Stimulated activated naive CD8-positive, alpha-beta T cell treated with anti-CD3 and anti-CD28 coated beads, Interleukin-15, Interleukin-2, amounts not matched to agents 100 ng/mL and 50 ng/mL, for 24 hours (primary cell): ENCODE data around the gene C4orf50.

Experiments used
- H3K27ac Mint-ChIP-seq: one replicate; pipeline ENCODE4 v1.8.0; 2021; ENCODE audit warnings: mild to moderate bottlenecking, mixed read lengths
- H3K27me3 Mint-ChIP-seq: one replicate; pipeline ENCODE4 v1.8.0; 2021; ENCODE audit warnings: mixed read lengths
- H3K36me3 Mint-ChIP-seq: one replicate; pipeline ENCODE4 v1.8.0; 2021; ENCODE audit warnings: low read depth, mixed read lengths
- H3K4me1 Mint-ChIP-seq: one replicate; pipeline ENCODE4 v1.8.0; 2021; ENCODE audit warnings: low read depth, mixed read lengths
- H3K4me3 Mint-ChIP-seq: one replicate; pipeline ENCODE4 v1.8.0; 2021; ENCODE audit warnings: mild to moderate bottlenecking, mixed read lengths
- H3K9me3 Mint-ChIP-seq: one replicate; pipeline ENCODE4 v1.8.0; 2021; ENCODE audit warnings: mixed read lengths

C4orf50 gene

GRCh38 chr4:5979981-5980380, 38.2 kb downstream of the C4orf50 start:
- peaks cover 4% of the 10 kb centered on the region for H3K36me3 Mint-ChIP-seq

GRCh38 chr4:5976921-5977320, 41.3 kb downstream of the C4orf50 start:
- Mint-ChIP-seq H3K27me3 (peaks cover 22% of the 10 kb centered on the region), H3K9me3 (no peaks in the 10 kb centered on the region), H3K4me1 (no peaks in the 10 kb centered on the region), H3K27ac (no peak overlapping the region), H3K4me3 (no peak overlapping the region), H3K36me3 (no peaks in the 10 kb centered on the region)

More at GRCh38 chr4:5979981-5980380, 38.2 kb downstream of the C4orf50 start:
- peaks cover 20% of the 10 kb centered on the region for H3K9me3 Mint-ChIP-seq
- no peaks in the 10 kb centered on the region for H3K4me1 Mint-ChIP-seq
- no peak overlapping the region for H3K4me3 Mint-ChIP-seq
- peaks cover 38% of the 10 kb centered on the region for H3K27me3 Mint-ChIP-seq
- no peak overlapping the region for H3K27ac Mint-ChIP-seq

- no peaks in the 10 kb centered on the region for H3K9me3 Mint-ChIP-seq
- no peak overlapping the region for H3K4me3 Mint-ChIP-seq
- H3K4me1 Mint-ChIP-seq: no peaks in the 10 kb centered on the region
- peaks cover 17% of the 10 kb centered on the region for H3K27me3 Mint-ChIP-seq
- H3K36me3 Mint-ChIP-seq: no peaks in the 10 kb centered on the region
- H3K27ac Mint-ChIP-seq: no peak overlapping the region
These were observed 41.8 kb downstream of the C4orf50 start for GRCh38 chr4:5976431-5976830.

DNA sequence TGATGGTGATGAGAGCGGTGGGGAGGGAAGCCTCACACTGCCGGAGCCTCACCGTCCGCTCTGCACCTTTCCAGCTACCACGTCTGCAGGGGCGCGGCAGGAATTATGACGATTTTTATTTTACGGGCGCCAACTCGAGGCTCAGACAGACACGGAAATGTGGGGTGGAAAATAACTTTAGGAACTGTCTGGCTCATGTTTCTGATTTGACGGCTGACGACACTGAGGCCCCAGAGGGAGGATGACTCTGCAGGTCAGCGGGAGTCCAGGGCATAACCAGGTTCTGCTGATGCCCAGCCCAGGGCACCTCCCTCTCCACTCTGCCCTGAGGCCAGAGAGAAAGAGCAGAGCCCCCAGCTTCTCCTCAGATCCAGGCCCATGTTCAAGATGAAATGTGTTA, 43.9 kb downstream of the C4orf50 start:
- Mint-ChIP-seq H3K36me3 (no peaks in the 10 kb centered on the region), H3K27me3 (peaks cover 8% of the 10 kb centered on the region), H3K4me1 (no peaks in the 10 kb centered on the region), H3K4me3 (no peak overlapping the region), H3K9me3 (no peaks in the 10 kb centered on the region), H3K27ac (no peak overlapping the region)

DNA sequence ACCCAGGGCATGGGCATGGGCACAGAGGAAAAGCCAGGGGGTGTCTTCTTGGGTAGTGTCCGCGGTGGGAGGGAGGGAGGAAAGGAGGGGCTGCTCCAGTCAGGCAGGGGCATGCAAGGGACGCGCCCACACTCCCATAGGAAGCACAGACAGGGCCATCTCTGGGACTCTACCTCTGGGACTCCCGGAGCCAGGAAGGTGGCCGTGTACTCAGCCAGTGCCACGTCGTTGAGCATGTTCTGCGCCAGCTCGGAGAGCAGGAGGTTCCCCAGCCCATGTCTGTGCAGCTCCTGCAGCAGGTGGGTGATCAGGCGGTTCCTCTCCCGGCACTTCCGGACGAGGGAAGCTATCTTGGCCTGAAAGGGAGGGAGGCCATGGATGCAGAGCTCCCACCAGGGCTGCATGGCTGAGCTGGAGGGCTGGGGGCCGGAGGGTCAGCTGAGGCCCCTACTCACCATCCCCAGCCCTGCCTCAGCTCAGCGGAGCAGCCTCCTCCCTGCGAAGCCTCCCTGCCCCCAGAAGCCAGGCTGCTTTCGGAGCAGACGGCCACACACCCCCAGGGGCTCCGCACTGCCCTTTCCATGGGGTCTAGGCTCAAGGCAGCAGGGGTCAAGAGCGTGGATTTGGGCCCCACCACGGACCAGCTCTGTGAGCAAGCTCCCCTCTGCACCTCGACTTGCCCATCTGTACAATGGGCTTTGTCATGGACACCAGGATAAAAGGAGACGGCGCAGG, 44.6 kb downstream of the C4orf50 start:
- H3K27ac Mint-ChIP-seq: no peak overlapping the region

DNA sequence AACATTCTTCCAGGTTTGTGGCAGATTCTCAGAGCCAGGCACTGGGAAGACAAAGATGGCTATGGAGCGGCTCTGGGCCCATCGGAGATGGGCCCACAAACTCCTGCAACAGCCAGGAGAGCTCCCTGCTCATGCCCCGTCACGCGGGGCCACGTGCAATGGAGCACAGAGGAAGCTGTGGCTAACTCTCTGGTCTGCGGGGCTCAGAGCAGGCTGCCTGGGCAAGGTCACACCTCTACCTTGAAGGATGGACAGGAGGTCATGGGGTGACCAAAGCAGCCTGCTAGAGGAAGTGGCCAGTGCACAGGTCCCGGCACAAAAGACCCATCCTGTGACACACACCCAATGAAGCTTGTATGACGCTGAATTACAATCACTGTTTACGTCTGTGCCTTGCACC, 45.2 kb downstream of the C4orf50 start:
- peaks cover 4% of the 10 kb centered on the region for H3K27me3 Mint-ChIP-seq

More for the DNA sequence above, 44.6 kb downstream of the C4orf50 start:
- no peaks in the 10 kb centered on the region for H3K9me3 Mint-ChIP-seq
- no peaks in the 10 kb centered on the region for H3K4me1 Mint-ChIP-seq
- no peaks in the 10 kb centered on the region for H3K36me3 Mint-ChIP-seq
- no peak overlapping the region for H3K4me3 Mint-ChIP-seq
- peaks cover 4% of the 10 kb centered on the region for H3K27me3 Mint-ChIP-seq

GRCh38 chr4:5972571-5972970, 45.7 kb downstream of the C4orf50 start:
- H3K36me3 Mint-ChIP-seq: no peaks in the 10 kb centered on the region
- H3K4me1 Mint-ChIP-seq: no peaks in the 10 kb centered on the region
- H3K27me3 Mint-ChIP-seq: peaks cover 1% of the 10 kb centered on the region
- no peak overlapping the region for H3K4me3 Mint-ChIP-seq
- H3K9me3 Mint-ChIP-seq: no peaks in the 10 kb centered on the region
- H3K27ac Mint-ChIP-seq: no peak overlapping the region

More for the DNA sequence above, 45.2 kb downstream of the C4orf50 start:
- Mint-ChIP-seq H3K27ac (no peak overlapping the region), H3K4me3 (no peak overlapping the region), H3K9me3 (no peaks in the 10 kb centered on the region), H3K36me3 (no peaks in the 10 kb centered on the region), H3K4me1 (no peaks in the 10 kb centered on the region)

- no peak overlapping the region for H3K27ac Mint-ChIP-seq
- H3K27me3 Mint-ChIP-seq: no peaks in the 10 kb centered on the region
- H3K36me3 Mint-ChIP-seq: no peaks in the 10 kb centered on the region
- H3K9me3 Mint-ChIP-seq: no peaks in the 10 kb centered on the region
- H3K4me3 Mint-ChIP-seq: no peak overlapping the region
- H3K4me1 Mint-ChIP-seq: no peaks in the 10 kb centered on the region
These were observed 47.2 kb downstream of the C4orf50 start for GRCh38 chr4:5971078-5971450.

- Mint-ChIP-seq H3K9me3 (no peaks in the 10 kb centered on the region), H3K4me1 (no peaks in the 10 kb centered on the region), H3K4me3 (no peak overlapping the region), H3K36me3 (no peaks in the 10 kb centered on the region), H3K27ac (no peak overlapping the region), H3K27me3 (no peaks in the 10 kb centered on the region)
These were observed 47.7 kb downstream of the C4orf50 start for GRCh38 chr4:5970381-5971077.

GRCh38 chr4:5969777-5970176, 48.5 kb downstream of the C4orf50 start:
- no peak overlapping the region for H3K4me3 Mint-ChIP-seq
- no peak overlapping the region for H3K27ac Mint-ChIP-seq
- H3K36me3 Mint-ChIP-seq: no peaks in the 10 kb centered on the region
- H3K4me1 Mint-ChIP-seq: no peaks in the 10 kb centered on the region
- no peaks in the 10 kb centered on the region for H3K9me3 Mint-ChIP-seq
- H3K27me3 Mint-ChIP-seq: no peaks in the 10 kb centered on the region

DNA sequence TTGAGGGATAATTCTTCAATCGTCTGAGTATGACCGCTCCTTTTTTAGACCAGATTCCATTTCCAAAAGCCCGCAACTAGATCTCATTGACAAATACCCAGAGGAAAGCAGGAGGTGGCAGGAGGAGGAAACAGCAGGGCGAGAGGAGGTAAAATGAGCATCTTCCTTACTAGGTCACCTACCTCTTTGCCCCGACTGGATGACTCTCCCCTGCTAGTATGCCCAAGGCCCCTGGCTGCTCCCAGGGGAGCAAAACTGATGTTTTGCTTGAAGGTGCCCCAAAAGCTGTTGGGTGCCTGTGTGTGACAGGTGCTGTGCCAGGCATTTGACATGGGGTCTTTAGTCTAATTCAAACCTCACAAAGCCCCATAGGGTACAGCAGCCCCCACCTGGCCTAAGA, 48.9 kb downstream of the C4orf50 start:
- Mint-ChIP-seq H3K27ac (no peak overlapping the region), H3K4me1 (no peaks in the 10 kb centered on the region), H3K27me3 (no peaks in the 10 kb centered on the region), H3K4me3 (no peak overlapping the region), H3K36me3 (no peaks in the 10 kb centered on the region), H3K9me3 (no peaks in the 10 kb centered on the region)

- Mint-ChIP-seq H3K36me3 (no peaks in the 10 kb centered on the region), H3K4me3 (no peak overlapping the region), H3K27me3 (peaks cover 4% of the 10 kb centered on the region), H3K9me3 (no peaks in the 10 kb centered on the region), H3K27ac (no peak overlapping the region), H3K4me1 (no peaks in the 10 kb centered on the region)
These were observed 50.0 kb downstream of the C4orf50 start for GRCh38 chr4:5968246-5968645.

- no peaks in the 10 kb centered on the region for H3K36me3 Mint-ChIP-seq
- H3K4me3 Mint-ChIP-seq: no peak overlapping the region
- H3K4me1 Mint-ChIP-seq: no peaks in the 10 kb centered on the region
- no peaks in the 10 kb centered on the region for H3K9me3 Mint-ChIP-seq
- H3K27ac Mint-ChIP-seq: no peak overlapping the region
- peaks cover 4% of the 10 kb centered on the region for H3K27me3 Mint-ChIP-seq
These were observed 50.4 kb downstream of the C4orf50 start for GRCh38 chr4:5967783-5968182.

- peaks cover 4% of the 10 kb centered on the region for H3K27me3 Mint-ChIP-seq
- H3K4me1 Mint-ChIP-seq: no peaks in the 10 kb centered on the region
- no peak overlapping the region for H3K4me3 Mint-ChIP-seq
- H3K27ac Mint-ChIP-seq: no peak overlapping the region
- H3K36me3 Mint-ChIP-seq: no peaks in the 10 kb centered on the region
- H3K9me3 Mint-ChIP-seq: no peaks in the 10 kb centered on the region
These were observed 53.0 kb downstream of the C4orf50 start for GRCh38 chr4:5965225-5965624.

GRCh38 chr4:5964030-5964429, 54.2 kb downstream of the C4orf50 start:
- Mint-ChIP-seq H3K4me3 (no peak overlapping the region), H3K27ac (no peak overlapping the region), H3K9me3 (no peaks in the 10 kb centered on the region), H3K4me1 (no peaks in the 10 kb centered on the region), H3K36me3 (no peaks in the 10 kb centered on the region), H3K27me3 (peaks cover 4% of the 10 kb centered on the region)

DNA sequence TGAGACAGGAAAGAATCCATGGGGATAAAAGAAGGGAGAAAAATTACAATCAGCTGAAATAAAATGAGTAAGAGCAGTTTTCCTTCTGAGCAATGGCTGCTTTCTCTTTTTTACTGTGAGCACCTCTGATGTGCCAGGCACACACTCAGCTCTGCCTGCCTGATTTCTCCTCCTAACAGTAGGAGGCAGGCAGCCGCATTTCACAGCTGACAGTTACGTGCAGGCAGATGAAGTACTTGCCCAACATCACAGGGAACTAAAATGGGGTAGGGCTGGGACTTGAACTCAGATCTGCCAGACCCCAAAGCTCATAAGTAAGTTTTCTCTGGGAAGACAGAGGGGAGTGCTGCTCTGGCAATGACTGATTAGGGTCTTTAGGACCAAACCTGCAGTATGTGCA, 54.6 kb downstream of the C4orf50 start:
- H3K4me1 Mint-ChIP-seq: no peaks in the 10 kb centered on the region
- H3K9me3 Mint-ChIP-seq: no peaks in the 10 kb centered on the region
- no peak overlapping the region for H3K4me3 Mint-ChIP-seq
- peaks cover 4% of the 10 kb centered on the region for H3K27me3 Mint-ChIP-seq
- H3K27ac Mint-ChIP-seq: no peak overlapping the region
- no peaks in the 10 kb centered on the region for H3K36me3 Mint-ChIP-seq
